Amniotic epithelial cell (primary cell): Measurements from ENCODE around the gene ATP6V0A4.
"Not testable (repeated sequence)": the region's sequence is repeated elsewhere in the genome, so short reads cannot be mapped to it uniquely, and the experiment has no call there.

Source experiments
- DNase-seq: peaks from one replicate; pipeline ENCODE4 v3.0.0-alpha.2; 2010; ENCODE audit warnings: low read depth

Gene ATP6V0A4

DNA sequence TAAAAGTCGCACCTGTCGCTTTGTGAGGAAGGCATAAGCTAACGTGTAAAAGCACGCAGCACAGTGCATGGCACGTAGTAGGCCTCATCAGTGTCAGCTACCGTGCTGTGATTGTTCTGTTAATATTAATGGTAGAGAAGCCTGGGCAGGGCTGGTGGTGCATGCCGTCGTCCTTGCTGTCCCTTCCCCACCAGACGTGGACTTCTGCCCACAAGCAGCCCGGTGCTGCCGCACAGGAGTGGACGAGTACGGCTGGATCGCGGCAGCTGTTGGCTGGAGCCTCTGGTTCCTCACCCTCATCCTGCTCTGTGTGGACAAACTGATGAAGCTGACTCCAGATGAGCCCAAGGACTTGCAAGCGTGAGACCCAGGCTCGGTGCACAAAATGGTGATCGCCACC lies 4.7 kb upstream of the ATP6V0A4 start:
- DNase-seq: no peak

DNA sequence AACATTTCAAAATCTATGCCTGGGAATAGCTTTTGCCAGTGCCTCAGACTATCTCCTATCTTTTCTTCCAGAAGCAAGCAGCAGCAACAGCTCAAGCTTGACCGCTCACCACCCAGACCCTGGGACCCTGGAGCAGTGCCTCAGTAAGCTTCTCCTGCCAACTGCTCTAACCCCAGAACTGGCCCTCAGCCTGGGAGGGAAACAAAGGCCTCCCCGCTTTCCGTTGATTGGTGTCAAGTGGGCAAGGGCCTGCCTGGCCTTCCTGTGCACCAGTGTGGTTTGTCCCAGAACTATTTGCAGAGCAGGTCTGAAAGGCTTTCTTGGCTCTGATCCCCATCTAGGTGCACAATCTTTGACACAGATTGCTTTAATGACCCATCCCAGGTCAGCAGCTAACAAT lies 3.3 kb upstream of the ATP6V0A4 start:
- no peak for DNase-seq

DNA sequence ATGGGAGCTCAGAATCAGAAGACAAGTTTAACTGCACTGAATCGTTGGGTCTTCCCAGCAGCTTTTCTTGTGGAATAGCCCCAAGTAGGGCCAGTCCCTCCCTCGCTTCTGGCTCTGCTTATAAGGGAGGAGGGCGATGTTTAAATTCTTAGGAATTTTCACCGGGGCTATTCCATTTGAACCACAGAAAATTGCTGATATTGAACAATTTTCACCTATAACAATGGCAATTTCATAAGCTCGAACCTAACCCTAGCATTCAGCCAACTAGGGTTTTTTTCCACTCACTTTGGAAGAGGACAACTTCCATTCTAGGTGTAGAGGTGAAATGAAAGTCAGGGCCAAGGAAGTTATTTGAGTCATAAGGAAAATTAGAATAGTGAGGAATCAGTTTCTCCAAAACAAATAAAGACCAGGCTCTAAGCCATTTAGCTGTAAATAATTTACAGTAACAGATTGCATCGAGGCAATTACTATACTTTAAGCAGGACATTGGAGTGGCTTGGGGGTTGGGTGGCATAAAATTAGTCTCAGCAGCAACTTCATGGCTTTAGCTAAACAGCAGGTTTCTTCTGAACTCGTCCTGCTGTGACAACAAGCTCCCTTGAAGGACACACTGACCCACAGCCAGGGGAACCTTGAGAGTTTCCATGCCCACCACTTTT lies 1.5 kb upstream of the ATP6V0A4 start:
- DNase-seq: no peak

DNA sequence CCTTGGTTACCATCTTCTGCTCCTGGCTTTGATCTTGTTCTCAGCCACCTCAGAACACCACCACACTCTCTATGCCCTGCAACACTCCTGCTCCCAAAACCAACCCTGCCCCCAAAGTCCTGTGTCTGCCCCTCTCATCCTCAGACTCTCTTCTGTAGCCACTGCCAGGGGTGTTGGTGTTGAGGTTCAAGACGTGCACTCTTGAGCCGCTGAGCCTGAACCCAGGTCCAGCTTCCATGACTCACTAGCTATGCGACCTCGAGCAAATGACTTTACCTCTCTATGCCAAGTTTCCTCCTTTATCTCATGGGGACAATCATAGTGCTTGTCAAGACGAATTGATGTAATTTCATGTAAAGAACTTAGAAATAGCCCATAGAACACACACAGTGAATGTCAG lies 840 bp upstream of the ATP6V0A4 start:
- DNase-seq: no peak

DNA sequence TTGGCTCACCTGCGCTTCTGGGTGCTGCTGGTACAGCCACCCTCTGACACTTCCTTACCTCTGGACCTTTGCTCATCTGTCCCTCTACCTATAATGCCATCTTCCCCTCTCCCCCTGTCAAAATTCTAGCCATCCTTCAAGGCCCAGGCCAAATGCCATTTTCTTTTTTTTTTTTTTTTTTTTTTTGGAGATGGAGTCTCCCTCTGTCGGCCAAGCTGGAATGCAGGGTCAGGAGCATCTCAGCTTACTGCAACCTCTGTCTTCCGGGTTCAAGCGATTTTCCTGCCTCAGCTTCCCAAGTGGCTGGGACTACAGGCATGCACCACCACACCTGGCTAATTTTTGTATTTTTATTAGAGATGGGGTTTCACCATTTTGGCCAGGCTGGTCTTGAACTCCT lies 950 bp downstream of the ATP6V0A4 start:
- DNase-seq: not testable (repeated sequence)

DNA sequence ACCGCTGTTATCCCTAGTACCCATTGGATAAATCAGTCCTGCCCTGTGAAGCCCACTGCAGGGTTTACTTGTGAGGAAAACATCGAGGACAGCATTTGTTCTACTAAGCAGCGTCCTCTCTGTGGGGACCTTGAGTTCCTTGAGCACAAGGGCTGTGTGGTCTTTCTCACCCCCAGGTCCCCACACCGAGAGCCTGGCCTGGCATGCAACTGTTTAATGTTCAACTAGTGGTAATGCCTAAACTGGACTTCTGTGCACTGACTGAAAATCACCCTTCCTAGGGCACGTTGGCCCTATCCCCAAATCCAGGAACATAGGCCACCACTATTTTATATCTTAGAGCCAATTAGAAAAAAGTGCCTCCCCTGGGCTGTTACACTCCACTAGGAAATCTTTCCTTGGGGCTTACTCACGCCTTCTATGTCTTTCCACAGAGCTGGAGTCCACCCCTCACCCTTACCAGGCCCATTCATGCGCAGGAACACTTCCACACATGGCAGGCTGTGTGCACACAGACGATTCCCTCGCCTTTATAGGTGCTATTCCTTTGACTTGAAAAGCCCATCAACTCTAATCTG lies 1.9 kb downstream of the ATP6V0A4 start:
- no peak for DNase-seq

DNA sequence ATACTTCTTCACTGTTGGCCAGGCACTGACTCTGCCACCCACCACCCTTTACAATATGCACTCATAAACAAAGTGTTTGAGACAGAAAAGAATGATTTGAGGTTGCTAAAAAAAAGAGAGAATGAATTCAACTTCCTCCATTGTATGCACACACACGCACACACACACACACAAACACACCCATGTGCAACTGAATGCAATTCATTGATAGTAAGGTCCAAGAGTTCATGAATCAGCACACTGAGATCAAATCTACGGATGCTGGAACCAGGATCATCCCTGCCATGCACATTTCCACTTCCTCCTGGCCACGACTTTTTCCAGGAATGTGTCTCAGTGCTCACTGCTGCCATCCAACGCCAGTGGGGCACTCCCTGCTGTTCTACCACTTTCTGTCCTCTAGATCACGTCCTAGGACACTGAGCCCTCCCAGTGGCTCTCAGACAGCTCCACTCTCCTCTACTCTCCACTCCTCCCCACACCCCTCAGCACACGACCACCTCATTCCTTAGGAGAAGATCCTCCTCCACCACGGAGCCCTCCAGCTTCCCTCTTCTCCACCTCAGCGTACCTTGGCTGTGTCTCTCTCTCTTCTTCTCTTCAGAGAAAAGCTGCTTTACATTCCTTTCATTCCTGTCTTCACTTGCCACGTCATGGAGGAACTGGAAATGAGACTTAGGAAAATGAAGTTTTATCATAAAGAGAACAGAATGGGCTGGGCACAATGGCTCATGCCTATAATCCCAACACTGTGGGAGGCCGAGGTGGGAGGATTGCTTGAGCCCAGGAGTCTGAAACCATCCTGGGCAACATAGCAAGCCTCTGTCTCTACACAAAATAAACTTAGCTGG lies 12.2 kb downstream of the ATP6V0A4 start:
- peak; percentile 46 for DNase-seq

DNA sequence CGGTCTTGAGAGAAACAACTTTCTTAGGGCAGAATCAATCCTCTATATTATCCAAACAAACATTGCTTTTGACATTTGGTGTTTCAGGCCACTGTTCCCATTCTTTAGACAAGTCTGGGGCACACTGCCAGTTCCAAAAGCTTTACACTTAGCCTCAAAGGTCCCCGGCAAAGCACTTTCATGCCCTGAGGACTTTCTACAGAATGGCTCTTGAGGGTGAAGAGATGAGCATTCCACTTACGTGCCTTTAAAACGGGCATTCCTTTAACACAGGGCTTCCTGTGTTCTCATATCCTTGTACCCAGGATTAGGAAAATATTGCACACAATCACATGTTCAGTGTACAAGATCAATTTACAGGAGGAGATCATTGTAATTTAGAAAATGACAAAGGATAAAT lies 13.3 kb downstream of the ATP6V0A4 start:
- no peak for DNase-seq

DNA sequence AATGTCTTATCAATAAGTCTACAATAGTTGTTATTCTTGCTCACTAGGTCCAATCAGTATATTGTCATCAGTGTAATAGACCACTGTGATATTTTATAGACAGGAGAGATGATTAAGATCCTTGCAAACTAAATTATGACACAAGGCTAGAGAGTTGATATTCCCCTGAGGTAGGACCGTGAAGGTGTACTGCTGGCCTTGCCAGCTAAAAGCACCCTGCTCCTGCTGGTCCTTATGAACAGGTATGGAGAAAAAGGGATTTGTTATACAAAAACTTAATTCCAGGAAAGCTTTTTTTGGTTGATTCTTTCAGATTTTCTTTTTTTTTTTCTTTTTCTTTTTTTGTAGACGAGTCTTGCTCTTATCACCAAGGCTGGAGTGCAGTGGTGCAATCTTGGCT lies 17.0 kb downstream of the ATP6V0A4 start:
- no peak for DNase-seq

DNA sequence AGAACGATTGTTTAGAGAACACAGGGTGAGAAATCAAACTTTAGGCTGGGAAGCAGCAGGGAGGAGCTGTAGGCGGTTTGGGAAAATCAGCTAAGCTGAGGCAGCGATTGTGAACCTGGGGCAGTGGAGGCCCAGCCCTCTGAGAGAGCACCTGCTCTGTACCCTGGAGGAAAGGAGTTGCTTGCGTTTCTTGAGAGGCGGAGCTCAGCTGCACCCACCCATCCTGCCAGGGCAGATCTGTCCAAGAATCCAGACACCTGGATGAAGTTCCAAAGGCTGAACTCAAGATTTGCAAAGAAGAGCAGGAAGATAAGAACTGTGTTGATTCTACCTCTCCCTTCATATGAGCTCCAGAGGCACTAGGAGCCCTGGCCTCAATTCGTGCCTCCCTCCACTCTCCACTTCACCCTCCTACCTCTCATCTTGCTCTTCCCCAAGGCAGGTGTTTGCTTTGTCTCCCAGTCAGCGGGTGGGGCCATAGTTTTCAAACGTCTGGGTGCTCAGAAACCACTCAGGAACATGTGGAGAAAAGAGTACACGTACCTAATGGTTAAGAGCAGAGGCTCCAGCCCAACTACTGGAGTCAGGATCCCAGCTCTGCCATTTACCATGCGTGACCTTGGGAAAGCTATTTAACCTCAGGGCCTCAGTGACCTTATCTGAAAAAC lies 21.7 kb downstream of the ATP6V0A4 start:
- no peak for DNase-seq

DNA sequence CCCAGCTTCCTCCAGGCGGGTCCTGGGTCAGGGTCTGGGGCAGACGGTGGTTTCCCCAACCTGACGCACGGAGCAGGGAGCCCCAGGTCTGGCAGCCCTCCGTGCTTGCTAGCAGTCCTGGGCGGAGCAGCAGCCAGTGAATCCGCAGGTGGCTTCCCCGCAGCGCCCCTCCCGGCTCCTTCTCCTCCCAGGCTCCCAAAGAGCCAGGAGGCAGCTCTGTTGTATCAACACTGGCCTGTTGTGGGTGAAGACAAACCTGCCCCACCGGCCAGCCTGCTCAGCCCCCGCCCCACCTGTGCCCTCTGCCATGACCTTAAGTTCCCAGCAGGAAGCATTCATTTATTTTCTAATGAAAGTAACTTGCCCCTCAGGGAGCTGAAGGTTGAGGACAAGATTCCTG lies 24.2 kb downstream of the ATP6V0A4 start:
- DNase-seq: no peak

DNA sequence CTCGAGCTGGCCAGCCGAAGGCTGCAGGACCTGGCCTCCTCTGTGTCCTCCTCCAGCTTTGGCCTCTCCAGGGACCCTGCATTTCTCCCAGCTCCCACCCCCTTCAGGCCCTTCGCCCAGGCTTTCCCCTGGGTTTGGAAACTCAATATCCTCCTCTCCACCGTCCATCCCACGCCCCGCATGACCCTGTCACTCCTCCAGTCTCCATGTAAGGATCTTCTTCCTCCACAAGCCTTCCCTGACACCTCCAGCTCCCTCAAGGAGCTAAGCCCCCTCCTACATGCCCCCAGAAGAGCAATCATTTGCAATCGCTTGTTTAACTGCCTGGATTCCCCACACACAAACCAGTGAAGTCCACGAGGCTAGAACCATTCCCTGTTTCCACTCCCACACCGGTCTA lies 24.8 kb downstream of the ATP6V0A4 start:
- DNase-seq: no peak

DNA sequence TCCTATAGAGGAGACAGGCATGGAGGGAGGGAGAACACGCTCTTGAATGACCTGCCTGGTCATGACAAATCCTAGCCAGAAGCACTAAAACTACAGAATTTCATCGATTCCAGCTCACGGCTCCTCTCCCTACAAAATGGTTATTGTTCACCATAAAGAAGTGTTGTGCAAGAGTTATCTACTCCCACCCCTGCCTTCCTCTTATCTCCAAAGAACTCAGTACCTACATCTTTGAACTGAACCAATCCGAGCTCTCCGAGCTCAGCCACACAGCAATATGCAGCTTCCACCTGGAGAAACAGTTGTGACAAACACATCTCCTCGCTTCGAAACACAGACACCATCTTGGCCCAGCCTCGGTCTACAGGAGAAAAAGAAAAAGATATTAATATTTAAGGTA lies 27.1 kb downstream of the ATP6V0A4 start:
- no peak for DNase-seq

DNA sequence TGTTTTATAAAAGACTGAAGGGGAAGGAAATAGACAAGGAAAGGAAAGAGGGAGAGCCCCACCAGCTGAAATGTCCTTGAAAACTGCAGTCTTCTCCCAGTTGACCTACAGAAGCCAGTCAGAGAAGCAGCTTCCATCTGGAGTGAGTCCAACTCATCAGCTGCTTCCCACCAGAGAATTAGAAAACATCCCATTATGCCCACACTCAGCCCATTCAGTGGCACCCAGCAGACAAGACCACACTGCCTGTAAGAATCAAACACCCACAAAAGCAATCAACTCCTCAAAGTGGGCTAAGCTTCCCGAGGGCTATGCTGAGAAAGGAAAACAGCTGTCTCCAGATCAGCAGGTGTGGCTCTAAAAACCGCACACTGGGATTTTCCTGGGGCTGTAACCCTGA lies 29.8 kb downstream of the ATP6V0A4 start:
- no peak for DNase-seq

DNA sequence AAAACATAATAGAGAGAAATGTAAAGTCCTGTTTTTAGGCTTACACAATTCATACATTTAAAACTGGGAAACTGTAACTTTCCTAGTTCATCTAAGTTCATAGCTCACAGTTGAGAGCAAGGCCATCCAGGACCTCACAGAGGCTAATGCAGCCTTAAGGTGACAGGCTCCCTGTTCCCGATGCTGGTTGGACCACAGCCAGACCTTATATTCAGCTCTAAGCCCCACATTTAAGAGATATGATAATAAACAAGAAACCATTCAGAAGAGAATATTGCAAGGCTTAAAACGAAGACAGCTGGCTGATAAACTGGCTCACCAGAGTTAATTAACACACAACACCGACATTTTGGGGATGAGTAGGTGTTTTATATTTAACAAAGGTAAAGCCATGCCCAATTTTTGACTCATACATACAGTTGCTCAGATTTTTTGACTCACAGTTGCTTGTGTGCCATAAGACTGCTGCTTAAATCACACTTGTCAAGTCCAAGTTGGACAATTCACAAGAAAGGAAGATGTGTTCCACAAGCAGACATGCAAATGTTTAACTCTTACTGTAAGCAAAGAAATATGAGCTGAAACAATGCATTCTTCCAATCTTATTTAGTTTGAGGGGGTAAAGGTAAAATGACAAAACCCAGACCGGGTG lies 41.3 kb downstream of the ATP6V0A4 start:
- DNase-seq: peak; percentile 17

DNA sequence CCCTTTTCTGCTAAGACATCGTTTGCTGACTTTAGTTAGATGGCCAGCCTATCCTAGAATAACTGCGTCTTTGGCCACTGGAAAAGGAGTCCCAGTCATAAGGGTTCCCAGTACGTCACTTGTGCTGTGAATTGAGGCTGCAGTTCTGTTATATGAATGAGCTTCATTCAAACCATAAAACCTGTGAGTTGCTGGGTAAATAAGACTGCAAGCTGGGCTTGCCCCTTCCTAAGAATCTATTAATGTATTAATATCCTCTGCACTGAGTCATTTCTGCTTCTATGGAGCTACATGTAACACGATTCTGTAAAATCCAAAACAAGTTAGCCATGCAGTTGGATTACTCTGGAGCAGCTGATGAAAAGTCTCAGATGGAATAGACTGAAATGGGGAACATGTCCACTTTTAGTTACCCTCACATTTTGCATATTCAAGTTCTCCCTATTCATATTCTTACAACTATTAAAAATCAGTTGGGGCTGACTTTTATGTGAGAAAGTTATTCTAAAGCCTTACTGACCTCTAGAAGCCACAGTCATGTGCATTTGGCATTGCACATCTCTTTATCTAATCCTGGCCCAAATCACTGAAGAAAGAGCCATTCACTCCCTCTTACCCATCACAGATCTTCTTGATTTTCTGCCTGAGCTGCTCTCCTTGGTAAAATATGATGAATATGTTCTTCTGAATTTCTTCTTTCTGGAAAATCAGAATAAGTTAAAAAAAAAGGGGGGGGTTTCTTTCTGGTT lies 42.0 kb downstream of the ATP6V0A4 start:
- peak; percentile 14 for DNase-seq

DNA sequence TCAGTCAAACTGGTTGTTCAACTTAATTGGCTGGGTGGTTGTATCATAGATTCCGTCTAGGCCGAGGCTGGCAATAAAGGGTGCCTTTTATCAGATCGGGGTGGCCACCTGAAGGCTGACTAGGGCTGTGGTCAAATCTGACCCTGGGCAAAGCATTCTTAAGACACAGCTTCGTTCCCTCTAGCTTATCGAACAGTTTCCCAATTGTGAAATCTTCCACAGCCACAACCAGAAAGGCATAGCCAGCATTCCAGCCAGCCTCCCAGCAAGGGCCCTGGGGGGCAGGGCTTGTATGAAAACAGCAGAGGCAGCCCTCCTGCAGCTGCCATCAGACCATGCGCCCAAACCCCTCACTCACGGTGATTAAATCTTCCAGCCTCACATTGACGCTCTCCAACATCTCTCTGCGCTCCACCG lies 42.7 kb downstream of the ATP6V0A4 start:
- peak; percentile 65 for DNase-seq

DNA sequence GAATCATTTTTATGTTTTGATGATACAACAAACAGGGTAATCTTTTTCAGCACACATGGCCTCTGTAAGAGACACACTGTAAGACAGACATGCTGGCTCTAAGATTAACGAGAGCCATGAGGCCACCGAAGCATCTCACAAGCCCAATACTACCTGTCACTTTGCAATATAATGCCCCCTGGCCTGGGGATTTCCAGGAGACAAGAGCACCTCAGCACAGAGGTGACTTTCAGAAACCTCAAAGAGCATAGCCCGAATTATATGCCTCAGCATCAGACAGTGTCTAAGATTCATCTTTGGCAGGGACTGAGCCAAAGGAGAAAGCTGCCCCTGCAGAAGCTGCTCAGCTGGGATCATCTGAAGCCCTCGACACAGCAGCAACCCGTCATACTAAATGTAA lies 44.4 kb downstream of the ATP6V0A4 start:
- DNase-seq: no peak

DNA sequence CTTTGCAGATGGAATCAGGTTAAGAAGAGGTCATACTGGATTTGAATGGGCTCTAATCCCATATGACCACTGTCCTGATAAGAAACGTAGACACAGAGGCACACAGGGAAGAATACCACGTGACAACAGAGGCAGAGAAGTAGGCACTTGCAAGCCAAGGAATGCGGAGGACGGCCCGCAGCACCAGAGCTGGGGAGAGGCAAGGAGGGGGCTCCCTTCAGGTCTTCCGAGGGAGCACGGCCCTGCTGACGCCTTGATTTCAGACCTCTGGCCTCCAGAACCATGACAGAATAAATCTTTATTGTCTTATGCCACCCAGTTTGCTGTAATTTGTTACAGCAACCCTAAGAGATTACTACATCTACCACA lies 44.9 kb downstream of the ATP6V0A4 start:
- DNase-seq: peak; percentile 28

DNA sequence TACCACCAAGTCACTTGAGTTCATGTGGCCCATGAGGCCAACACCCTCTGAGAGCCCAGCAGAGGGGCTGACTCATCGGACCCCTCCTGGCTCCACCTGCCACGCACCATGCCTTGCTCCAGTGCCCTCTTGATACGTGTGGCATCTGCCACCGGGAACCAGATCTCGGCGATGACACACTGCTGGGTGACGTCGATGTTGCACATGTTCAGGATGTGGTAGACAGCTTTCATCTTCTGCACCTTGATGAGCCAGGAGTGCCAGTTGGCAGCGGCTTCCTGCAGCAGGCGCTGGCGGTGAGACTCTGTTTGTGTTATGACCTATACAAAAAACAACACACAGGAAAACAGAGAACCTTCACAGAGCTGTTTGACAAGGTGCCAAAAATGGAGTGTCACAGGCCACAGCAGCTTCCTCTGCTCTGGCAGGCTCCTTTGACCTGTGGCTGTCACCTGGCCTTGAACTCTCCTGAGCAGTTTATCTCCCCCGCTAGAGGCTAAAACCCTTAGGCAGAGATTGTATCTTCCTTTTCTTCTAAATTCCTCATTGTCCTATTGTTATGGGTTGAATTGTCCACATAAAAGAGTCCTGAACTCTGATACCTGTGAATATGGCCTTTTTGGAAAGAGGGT lies 45.4 kb downstream of the ATP6V0A4 start:
- DNase-seq: no peak

DNA sequence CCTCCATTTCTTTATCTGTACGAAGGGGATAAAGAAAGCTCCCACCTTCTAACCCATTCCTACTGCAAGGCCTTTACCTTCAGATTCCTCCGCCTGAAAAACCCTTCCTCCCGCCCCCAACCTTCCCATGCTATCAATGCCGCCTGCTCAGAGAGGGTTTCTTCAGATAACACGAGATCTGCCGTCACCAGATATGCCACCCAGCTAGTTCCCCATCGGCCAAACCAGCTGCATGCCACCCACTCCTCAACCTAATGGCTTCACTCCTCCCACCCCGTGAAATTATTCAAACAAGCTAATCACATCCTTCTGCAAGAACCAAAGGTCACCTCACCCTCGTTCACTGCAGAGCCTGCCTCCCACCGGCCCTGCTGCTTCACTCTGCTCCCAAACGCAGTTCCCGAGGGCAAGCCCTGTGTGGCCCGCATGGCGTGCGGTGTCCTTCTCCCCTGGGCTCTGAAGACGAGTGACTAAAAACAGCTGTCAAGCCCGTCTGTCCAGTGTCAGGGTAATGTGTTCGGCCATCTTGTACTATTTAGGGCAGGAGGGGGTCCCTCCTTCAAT lies 47.0 kb downstream of the ATP6V0A4 start:
- no peak for DNase-seq
